Inferior parietal cortex (tissue), 1 donor: ENCODE results near the gene SLC6A5.
A peak's percentile ranks its signal among the peaks of the same experiment; 100 is the strongest.
"Not testable (repeated sequence)": the region's sequence is repeated elsewhere in the genome, so short reads cannot be mapped to it uniquely, and the experiment has no call there.

Experiments used
- DNase-seq: peaks from one replicate; pipeline ENCODE4 v3.0.0-alpha.2; 2016; ENCODE audit errors: extremely low spot score

Gene SLC6A5

GRCh38 chr11:20599221-20600019, at the start of gene SLC6A5:
Gene SLC6A5, plus strand, starts transcription at chr11:20599608. Its CDS starts 65 bp downstream, at chr11:20599673.
- no peak for DNase-seq

GRCh38 chr11:20551096-20551495, 48.3 kb upstream of the SLC6A5 start:
- DNase-seq: no peak

- DNase-seq: no peak
Measured at GRCh38 chr11:20555783-20556182, 43.6 kb upstream of the SLC6A5 start.

GRCh38 chr11:20556396-20556795, 43.0 kb upstream of the SLC6A5 start:
- not testable (repeated sequence) for DNase-seq

- DNase-seq: no peak
Measured at GRCh38 chr11:20558741-20559140, 40.7 kb upstream of the SLC6A5 start.

GRCh38 chr11:20559523-20560300, 39.7 kb upstream of the SLC6A5 start:
- no peak for DNase-seq

- no peak for DNase-seq
Measured at GRCh38 chr11:20561915-20562314, 37.5 kb upstream of the SLC6A5 start.

- peak; percentile 65 for DNase-seq
Measured at GRCh38 chr11:20563866-20564265, 35.5 kb upstream of the SLC6A5 start.

- DNase-seq: no peak
Measured at GRCh38 chr11:20564846-20565635, 34.4 kb upstream of the SLC6A5 start.

- DNase-seq: not testable (repeated sequence)
Measured at GRCh38 chr11:20566115-20566514, 33.3 kb upstream of the SLC6A5 start.

GRCh38 chr11:20566591-20567434, 32.6 kb upstream of the SLC6A5 start:
- no peak for DNase-seq

- DNase-seq: not testable (repeated sequence)
Measured at GRCh38 chr11:20579725-20580124, 19.7 kb upstream of the SLC6A5 start.

- no peak for DNase-seq
Measured at GRCh38 chr11:20583201-20583600, 16.2 kb upstream of the SLC6A5 start.

GRCh38 chr11:20584093-20584774, 15.2 kb upstream of the SLC6A5 start:
- no peak for DNase-seq

- no peak for DNase-seq
Measured at GRCh38 chr11:20589796-20590195, 9.6 kb upstream of the SLC6A5 start.

GRCh38 chr11:20590381-20590780, 9.0 kb upstream of the SLC6A5 start:
- no peak for DNase-seq

GRCh38 chr11:20592741-20593140, 6.7 kb upstream of the SLC6A5 start:
- no peak for DNase-seq

GRCh38 chr11:20594274-20595061, 4.9 kb upstream of the SLC6A5 start:
- no peak for DNase-seq

- DNase-seq: no peak
Measured at GRCh38 chr11:20595101-20595500, 4.3 kb upstream of the SLC6A5 start.
